GM19324 (cell line): ENCODE data around the gene SHANK1.
"Not testable (repeated sequence)": the region's sequence is repeated elsewhere in the genome, so short reads cannot be mapped to it uniquely, and the experiment has no call there.

Source experiments
- ATAC-seq: cut with Tn5 transposase; IDR thresholded peaks from one replicate; pipeline ENCODE4 v1.9.1; 2021; ENCODE audit warnings: mild to moderate bottlenecking, moderate library complexity; ENCODE audit not compliant: unreplicated experiment, low FRiP score

The SHANK1 gene

GRCh38 chr19:50644315-50644915 lies 75.2 kb downstream of the SHANK1 start:
- no peak for ATAC-seq

GRCh38 chr19:50640368-50640767 lies 79.2 kb downstream of the SHANK1 start:
- no peak for ATAC-seq

GRCh38 chr19:50639121-50640112 lies 80.2 kb downstream of the SHANK1 start, which contains the start of gene SYT3:
Gene SYT3 (minus strand): TSS chr19:50639881. CDS start chr19:50637411, 2,470 bp downstream.
- ATAC-seq, result no peak

GRCh38 chr19:50638600-50638999 lies 81.0 kb downstream of the SHANK1 start:
- no peak for ATAC-seq

GRCh38 chr19:50636317-50637085 lies 83.1 kb downstream of the SHANK1 start:
- no peak for ATAC-seq

GRCh38 chr19:50633973-50634372 lies 85.6 kb downstream of the SHANK1 start:
- no peak for ATAC-seq

- ATAC-seq, result no peak
These were observed 86.2 kb downstream of the SHANK1 start for GRCh38 chr19:50633359-50633758.

- no peak for ATAC-seq
These were observed 87.3 kb downstream of the SHANK1 start for GRCh38 chr19:50632151-50632835.

GRCh38 chr19:50629801-50630200 lies 89.8 kb downstream of the SHANK1 start:
- ATAC-seq, result no peak

GRCh38 chr19:50629194-50629593 lies 90.4 kb downstream of the SHANK1 start:
- ATAC-seq, result no peak

- no peak for ATAC-seq
These were observed 91.1 kb downstream of the SHANK1 start for GRCh38 chr19:50628551-50628950.

GRCh38 chr19:50628146-50628545 lies 91.5 kb downstream of the SHANK1 start:
- ATAC-seq, result no peak

- ATAC-seq, result no peak
These were observed 92.8 kb downstream of the SHANK1 start for GRCh38 chr19:50626795-50627194.

- no peak for ATAC-seq
These were observed 93.6 kb downstream of the SHANK1 start for GRCh38 chr19:50626011-50626410.

GRCh38 chr19:50624949-50625600 lies 94.5 kb downstream of the SHANK1 start:
- no peak for ATAC-seq

GRCh38 chr19:50620394-50620906 lies 99.2 kb downstream of the SHANK1 start:
- not testable (repeated sequence) for ATAC-seq

GRCh38 chr19:50619184-50619583 lies 100.4 kb downstream of the SHANK1 start:
- not testable (repeated sequence) for ATAC-seq

GRCh38 chr19:50618379-50618778 lies 101.2 kb downstream of the SHANK1 start:
- ATAC-seq, result not testable (repeated sequence)
